HG02840 (cell line): Measurements from ENCODE around the gene CCT3.
"Not testable (repeated sequence)": the region's sequence is repeated elsewhere in the genome, so short reads cannot be mapped to it uniquely, and the experiment has no call there.

Experiments
- ATAC-seq: cut with Tn5 transposase; IDR thresholded peaks from one replicate; pipeline ENCODE4 v1.9.1; 2021; ENCODE audit warnings: mild to moderate bottlenecking, moderate library complexity, moderate number of reproducible peaks; ENCODE audit not compliant: unreplicated experiment, low FRiP score

The CCT3 gene

GRCh38 chr1:156368889-156369684 lies 31.0 kb upstream of the CCT3 start, which contains the start of gene RHBG:
RHBG (plus strand) TSS chr1:156369211; CDS start chr1:156369250, 39 bp downstream.
- no peak for ATAC-seq

DNA sequence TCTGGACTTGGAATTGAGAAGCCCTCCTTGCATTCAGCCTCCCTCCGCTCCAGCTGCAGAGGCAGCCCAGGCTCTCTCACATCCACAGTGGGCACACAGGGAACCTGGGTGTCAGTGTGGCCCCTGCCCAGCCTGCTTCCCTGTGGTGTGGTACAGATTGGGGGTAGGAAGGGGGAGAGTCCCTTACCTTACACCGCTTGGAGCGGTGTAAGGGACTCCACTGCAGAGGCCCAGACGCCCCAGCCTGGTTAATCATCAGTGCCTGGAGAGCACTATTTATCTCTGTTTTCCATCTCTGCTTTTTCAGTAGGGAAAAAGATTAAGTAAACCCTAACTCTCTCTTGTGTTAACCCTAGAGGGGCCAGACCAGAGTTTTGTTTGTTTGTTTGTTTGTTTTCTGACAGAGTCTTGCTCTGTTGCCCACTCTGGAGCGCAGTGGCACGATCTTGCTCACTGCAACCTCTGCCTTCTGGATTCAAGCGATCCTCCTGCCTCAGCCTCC lies 30.1 kb upstream of the CCT3 start:
- no peak for ATAC-seq

DNA sequence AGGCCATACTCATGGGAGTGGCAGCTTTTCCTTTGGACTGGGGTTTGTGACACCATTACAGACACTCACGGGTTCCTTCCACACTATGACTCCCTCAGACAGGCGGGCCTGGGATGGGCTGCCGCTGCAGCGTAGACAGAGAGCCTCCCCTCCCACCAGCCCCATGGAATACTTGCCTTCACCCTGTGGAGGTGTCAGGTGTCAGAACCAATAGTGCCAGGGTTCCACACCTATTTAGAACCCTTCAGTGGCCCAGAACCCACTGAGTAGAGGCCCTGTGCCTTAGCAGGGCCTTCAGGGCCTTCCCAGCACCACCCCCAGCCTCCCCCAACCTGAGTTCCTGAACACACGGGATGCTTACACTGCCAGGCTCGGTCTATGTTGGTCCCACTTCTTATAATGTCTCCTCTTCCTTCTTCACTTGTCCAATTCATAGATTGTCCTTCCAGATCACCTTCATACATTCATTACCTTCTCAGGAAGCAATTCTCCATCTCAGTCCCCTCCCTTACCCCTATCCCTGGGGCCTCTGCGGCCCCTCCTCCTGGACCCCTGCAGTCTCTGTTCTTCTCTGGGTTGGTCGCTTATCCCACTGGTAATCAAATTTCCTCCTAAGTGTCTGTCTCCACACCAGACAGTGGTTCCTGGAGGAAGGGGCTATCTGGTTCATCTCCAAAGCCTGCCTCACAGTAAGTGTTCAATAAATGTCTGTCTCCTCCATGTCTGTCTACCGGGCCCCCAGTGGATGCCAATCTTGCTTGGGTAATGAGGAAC lies 29.5 kb upstream of the CCT3 start:
- ATAC-seq: no peak

GRCh38 chr1:156366378-156367166 lies 28.5 kb upstream of the CCT3 start:
- ATAC-seq: no peak

DNA sequence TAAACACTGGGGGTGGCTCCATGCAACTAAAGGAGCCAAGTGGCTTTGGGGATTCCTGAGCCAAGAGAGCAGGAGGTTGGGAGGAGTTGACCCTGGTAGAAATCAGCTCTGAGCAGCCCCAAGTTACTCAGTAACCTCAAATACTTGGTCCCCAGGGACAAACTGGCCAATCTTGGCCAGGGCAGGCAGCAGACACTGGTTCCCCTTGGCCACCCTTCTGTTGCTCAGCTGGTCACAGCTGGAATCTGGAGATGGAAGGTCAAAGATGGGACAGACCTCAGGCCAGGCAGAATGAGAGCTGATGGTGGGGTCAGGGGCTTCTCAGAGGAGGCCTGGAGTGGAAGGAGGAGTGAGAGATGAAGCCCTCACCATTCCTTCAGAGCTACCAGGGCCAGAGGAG lies 27.7 kb upstream of the CCT3 start:
- ATAC-seq: no peak

- ATAC-seq: no peak
Observed at GRCh38 chr1:156360534-156360933, 22.4 kb upstream of the CCT3 start.

DNA sequence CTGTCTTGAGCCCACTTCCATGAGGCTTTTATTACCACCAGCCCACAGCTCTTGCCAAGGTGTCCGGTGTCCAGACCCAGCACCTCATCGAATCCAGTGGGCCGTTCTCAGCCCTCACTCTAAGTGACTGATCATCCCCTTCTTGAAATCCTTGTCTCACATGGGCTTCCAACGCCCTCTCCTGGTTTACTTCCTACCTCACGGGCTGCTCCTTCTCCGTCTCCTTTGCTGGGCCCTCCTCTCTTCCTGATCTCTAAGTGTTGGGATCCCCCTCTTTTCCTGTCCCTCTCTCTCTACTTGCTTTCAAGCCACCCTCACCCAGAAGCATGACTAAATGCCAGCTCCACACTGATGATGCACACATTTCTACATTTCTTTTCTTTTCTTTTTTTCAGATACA lies 21.9 kb upstream of the CCT3 start:
- no peak for ATAC-seq

GRCh38 chr1:156359249-156359648 lies 21.2 kb upstream of the CCT3 start:
- ATAC-seq: no peak

- ATAC-seq: no peak
Observed at GRCh38 chr1:156358641-156359040, 20.5 kb upstream of the CCT3 start.

DNA sequence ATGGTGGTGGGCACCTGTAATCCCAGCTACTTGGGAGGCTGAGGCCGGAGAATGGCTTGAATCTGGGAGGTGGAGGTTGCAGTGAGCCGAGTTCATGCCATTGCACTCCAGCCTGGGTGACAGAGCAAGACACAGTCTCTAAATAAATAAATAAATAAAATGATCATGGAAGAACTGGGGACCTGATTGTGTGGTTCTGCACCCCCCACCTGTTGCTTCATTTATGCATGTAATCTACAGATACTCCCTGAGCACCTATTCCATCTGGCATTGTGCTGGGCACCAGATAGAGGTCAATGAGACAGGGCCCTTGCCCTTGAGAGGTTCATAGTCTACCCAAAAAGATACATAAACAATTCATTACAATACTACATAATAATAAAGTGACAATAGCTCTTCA lies 19.9 kb upstream of the CCT3 start:
- ATAC-seq: no peak

DNA sequence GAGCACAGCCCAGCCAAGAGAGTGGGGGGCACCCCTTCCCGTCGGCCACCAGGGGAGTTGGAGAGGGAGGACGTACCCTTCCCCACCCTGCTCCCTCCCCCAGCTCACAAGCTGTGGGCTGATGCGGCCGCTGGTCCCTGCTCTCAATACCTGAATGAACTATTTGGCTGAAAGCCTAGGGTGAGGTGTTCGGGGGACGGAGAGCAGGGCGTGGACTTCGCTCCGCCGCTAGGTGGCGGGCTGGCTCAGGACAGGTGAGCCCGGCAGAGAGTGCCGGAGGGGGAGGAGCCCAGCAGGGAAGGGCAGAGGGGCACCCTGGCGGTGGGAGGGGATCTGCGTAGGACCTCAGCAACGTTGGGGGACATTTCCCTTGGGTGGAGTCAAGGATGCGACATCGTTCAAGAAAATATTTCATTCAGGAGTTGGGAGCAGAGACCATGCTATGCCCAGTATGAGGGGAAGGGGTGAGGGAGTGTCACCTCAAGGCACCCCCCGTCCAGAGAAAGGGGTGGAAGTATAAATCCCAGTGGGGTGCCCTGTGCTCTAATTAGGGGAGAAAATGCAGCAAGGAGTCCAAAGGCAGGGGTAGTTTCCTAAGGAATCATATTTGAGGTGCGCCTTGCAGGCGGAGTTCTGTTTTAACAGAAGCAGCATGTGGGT lies 18.9 kb upstream of the CCT3 start:
- ATAC-seq: no peak

DNA sequence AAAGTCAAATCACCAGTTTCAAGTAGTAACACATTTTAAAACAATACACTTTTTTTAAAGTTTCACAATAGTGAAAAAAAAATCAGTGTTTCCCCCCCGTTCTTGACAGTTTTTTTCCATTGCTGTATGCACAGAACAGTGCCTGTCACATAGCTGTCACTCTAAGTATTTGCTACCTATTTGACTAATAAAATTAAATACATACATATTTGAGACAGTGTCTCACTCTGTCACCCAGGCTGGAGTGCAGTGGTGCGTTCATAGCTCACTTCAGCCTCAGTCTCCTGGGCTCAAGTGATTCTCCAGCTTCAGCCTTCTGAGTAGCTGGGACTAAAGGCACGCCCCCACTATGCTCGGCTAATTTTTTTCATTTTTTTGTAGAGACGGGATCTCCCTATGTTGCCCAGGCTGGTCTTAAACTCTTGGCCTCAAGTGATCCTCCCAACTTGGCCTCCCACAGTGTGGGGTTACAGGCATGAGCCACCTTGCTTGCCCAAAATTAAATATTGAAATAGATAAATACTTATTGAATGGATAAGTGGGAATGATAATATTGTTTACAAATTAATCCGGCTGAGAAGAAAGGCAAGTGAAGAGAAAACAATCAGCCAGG lies 18.3 kb upstream of the CCT3 start:
- ATAC-seq: no peak

GRCh38 chr1:156352481-156352880 lies 14.4 kb upstream of the CCT3 start:
- not testable (repeated sequence) for ATAC-seq

DNA sequence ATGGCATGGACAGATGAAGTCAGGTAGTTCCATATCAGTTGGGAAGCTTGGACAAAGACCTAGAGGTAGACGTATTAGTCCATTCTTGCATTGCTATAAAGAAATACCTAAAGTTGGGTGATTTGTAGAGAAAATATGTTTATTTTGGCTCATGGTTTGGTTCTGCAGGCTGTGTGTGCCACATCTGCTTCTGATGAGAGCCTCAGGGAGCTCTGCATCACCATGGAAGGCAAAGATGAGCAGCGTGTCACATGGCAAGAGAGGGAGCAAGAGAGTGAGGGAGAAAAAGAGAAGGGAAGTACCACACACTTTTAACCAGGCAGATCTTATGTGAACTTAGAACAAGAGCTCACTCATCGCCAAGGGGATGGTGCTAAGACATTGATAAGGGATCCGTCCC lies 9.2 kb upstream of the CCT3 start:
- ATAC-seq: no peak

DNA sequence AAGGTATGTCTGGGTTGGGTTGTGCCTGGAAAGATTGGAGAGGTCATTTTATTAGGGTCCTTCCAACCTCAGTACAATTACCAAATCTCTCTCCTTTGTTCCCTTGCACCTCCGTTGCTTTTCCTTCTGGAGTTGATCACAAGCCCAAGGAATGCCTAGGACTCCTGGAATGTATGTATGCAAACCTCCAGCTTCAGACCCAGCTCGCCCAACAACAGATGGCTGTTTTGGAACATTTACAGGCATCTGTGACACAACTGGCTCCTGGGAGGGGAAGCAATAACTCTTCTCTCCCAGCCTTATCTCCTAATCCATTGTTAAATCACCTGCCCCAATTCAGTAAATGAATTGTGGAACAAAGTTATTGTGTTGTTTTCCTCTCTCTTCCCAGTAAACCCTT lies 8.5 kb upstream of the CCT3 start:
- ATAC-seq: no peak

- not testable (repeated sequence) for ATAC-seq
Observed at GRCh38 chr1:156346035-156346434, 7.9 kb upstream of the CCT3 start.

GRCh38 chr1:156344409-156344808 lies 6.3 kb upstream of the CCT3 start:
- ATAC-seq: no peak

DNA sequence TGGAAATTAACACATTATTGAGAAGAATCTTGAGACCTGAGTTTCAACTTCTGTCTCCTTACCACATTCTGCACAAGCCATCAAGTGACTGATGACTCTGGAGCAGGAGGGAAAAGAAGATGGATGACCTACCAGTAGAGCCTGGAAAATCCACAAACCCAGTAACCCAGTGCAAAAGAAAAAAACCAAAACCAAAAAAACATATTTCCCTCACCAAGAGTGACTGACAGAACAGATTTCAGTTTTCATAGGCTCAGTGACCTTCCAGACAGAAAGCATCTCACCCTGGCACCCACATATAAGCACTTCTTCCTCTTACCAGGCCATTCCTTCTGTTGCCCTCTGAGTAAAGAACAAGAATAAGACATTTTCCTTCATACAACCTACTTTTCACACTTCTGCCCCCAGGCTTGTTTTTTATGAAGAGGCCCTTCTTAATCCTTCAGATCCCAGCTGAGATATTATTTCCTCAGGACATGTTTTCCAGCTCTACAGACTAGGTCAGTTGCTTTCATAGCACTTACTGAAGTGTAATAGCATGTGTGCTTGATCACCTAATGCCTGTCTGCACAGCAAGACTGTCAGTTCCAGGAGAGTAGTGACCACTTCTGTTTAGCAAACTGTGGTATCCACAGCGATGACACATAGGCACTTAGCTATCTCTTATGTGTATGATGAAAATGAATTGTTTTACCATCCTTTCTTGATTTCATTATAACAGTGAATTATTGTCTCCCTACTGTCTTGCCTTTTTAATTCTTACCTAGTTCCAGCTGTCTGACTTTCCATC lies 4.3 kb upstream of the CCT3 start:
- no peak for ATAC-seq

- peak; percentile 3 for ATAC-seq
Observed at GRCh38 chr1:156337888-156338179, 258 bp downstream of the CCT3 start.
